Activated B cell treated with CpG ODN at 0.5 μM for 24 hours (primary cell): Measurements from ENCODE around the gene BCL2L13. TPM values are rescaled to one million over a fixed set of nuclear protein-coding genes. Genes with fewer than 3 reads are reported as not detected.
"Not testable (repeated sequence)": the region's sequence is repeated elsewhere in the genome, so short reads cannot be mapped to it uniquely, and the experiment has no call there.

ENCODE experiments used
- ATAC-seq: fragments of 200-7000 bp; cut with Tn5 transposase; one replicate; pipeline ENCODE4 v1.10.0; 2021; ENCODE audit warnings: low read depth, mild to moderate bottlenecking, moderate library complexity
- CTCF ChIA-PET: fragments of 350-600 bp; sonication (Branson Sonifier 250); formaldehyde crosslinking; loops from one replicate; lab custom pipeline; 2021; ENCODE audit warnings: antibody characterized with exemption; lab: Charles Lee
- POLR2A ChIA-PET: fragments of 350-600 bp; sonication (Branson Sonifier 250); formaldehyde crosslinking; loops from one replicate; lab custom pipeline; 2021; ENCODE audit warnings: antibody characterized with exemption; lab: Charles Lee
- DNase-seq: peaks from one replicate; pipeline ENCODE4 v3.0.0; 2022
- H3K27ac Mint-ChIP-seq: one replicate; pipeline ENCODE4 v1.8.0; 2020; ENCODE audit warnings: mixed read lengths
- H3K27me3 Mint-ChIP-seq: one replicate; pipeline ENCODE4 v1.8.0; 2021; ENCODE audit warnings: mixed read lengths
- H3K36me3 Mint-ChIP-seq: one replicate; pipeline ENCODE4 v1.8.0; 2021; ENCODE audit warnings: low read depth, mixed read lengths
- H3K4me1 Mint-ChIP-seq: one replicate; pipeline ENCODE4 v1.8.0; 2021; ENCODE audit warnings: mixed read lengths
- H3K4me3 Mint-ChIP-seq: one replicate; pipeline ENCODE4 v1.8.0; 2020; ENCODE audit warnings: mild to moderate bottlenecking, mixed read lengths
- H3K9me3 Mint-ChIP-seq: one replicate; pipeline ENCODE4 v1.8.0; 2020; ENCODE audit warnings: mixed read lengths
- CTCF ChIP-seq: fragments of 200-600 bp; IDR thresholded peaks from one replicate; pipeline ENCODE4 v1.8.0; 2022; ENCODE audit warnings: antibody characterized with exemption, mild to moderate bottlenecking
- intact Hi-C: fragments of 100-400 bp; cut with micrococcal nuclease; formaldehyde crosslinking; loops from one replicate; pipeline ENCODE4 v1.15.1; 2024
- total RNA-seq: library from RNA; stranded (reverse); gene quantifications from 2 replicates; pipeline ENCODE4 v1.2.3, GENCODE V29; 2022

The BCL2L13 gene
- total RNA-seq, 1 donor from 2014 or later, result 38.7 TPM

- no peak for TF ChIP-seq CTCF
- H3K4me1 Mint-ChIP-seq, result peaks cover 3% of the 10 kb centered on the region
- H3K36me3 Mint-ChIP-seq, result peaks cover 11% of the 10 kb centered on the region
- H3K27me3 Mint-ChIP-seq, result no peaks in the 10 kb centered on the region
- ChIA-PET POLR2A (interaction anchor here (0.6 kb wide), 1 partner anchor 224 kb away, joined by 3 read pairs; no protein-coding TSS in a partner anchor), CTCF (interaction anchor here (1.0 to 1.8 kb wide), 5 partner anchors 12 to 322 kb away, joined by 3 to 10 read pairs (median 5); no protein-coding TSS in a partner anchor)
- intact Hi-C loops, result loop anchor here (1.0 kb wide), 1 partner anchor 31 kb away; no protein-coding TSS in a partner anchor
- peak; percentile 60 for ATAC-seq
- DNase-seq, result no peak
- no peak overlapping the region for H3K27ac Mint-ChIP-seq
- H3K9me3 Mint-ChIP-seq, result no peaks in the 10 kb centered on the region
- H3K4me3 Mint-ChIP-seq, result no peak overlapping the region
Observed at GRCh38 chr22:17754233-17754925, 115.8 kb downstream of the BCL2L13 start.

GRCh38 chr22:17761138-17761488 is 122.6 kb downstream of the BCL2L13 start:
- Mint-ChIP-seq H3K27me3 (no peaks in the 10 kb centered on the region), H3K9me3 (no peaks in the 10 kb centered on the region), H3K36me3 (peaks cover 10% of the 10 kb centered on the region), H3K4me3 (no peak overlapping the region), H3K27ac (no peak overlapping the region), H3K4me1 (peaks cover 36% of the 10 kb centered on the region)
- ATAC-seq (no peak), DNase-seq (no peak)
- intact Hi-C loops, result loop anchor here (2.0 kb wide), 1 partner anchor 16 kb away; no protein-coding TSS in a partner anchor
- TF ChIP-seq CTCF, result no peak
- ChIA-PET CTCF (no interaction called here), POLR2A (no interaction called here)

GRCh38 chr22:17763442-17763841 is 124.9 kb downstream of the BCL2L13 start:
- H3K4me1 Mint-ChIP-seq, result peaks cover 47% of the 10 kb centered on the region
- H3K9me3 Mint-ChIP-seq, DNase-seq, H3K27me3 Mint-ChIP-seq, CTCF ChIA-PET, ATAC-seq, H3K4me3 Mint-ChIP-seq, intact Hi-C loops, H3K27ac Mint-ChIP-seq: not testable (repeated sequence)
- H3K36me3 Mint-ChIP-seq, result peaks cover 10% of the 10 kb centered on the region
- POLR2A ChIA-PET, result interaction anchor here (0.8 to 1.0 kb wide), 3 partner anchors 9 to 38 kb away, joined by 4 to 6 read pairs (median 4); no protein-coding TSS in a partner anchor

- Mint-ChIP-seq H3K27ac (no peak overlapping the region), H3K36me3 (peaks cover 7% of the 10 kb centered on the region), H3K4me1 (peaks cover 48% of the 10 kb centered on the region), H3K27me3 (no peaks in the 10 kb centered on the region), H3K4me3 (no peak overlapping the region), H3K9me3 (no peaks in the 10 kb centered on the region)
- TF ChIP-seq CTCF, result no peak
- intact Hi-C loops, result no loop called here
- DNase-seq (no peak), ATAC-seq (no peak)
- ChIA-PET POLR2A (interaction anchor here (0.6 kb wide), 1 partner anchor 9 kb away, joined by 3 read pairs; no protein-coding TSS in a partner anchor), CTCF (no interaction called here)
Observed at GRCh38 chr22:17764036-17764435, 125.5 kb downstream of the BCL2L13 start.

GRCh38 chr22:17764852-17765251 is 126.3 kb downstream of the BCL2L13 start:
- H3K4me3 Mint-ChIP-seq, intact Hi-C loops, DNase-seq, ATAC-seq, H3K9me3 Mint-ChIP-seq, H3K27ac Mint-ChIP-seq, H3K36me3 Mint-ChIP-seq, H3K27me3 Mint-ChIP-seq: not testable (repeated sequence)
- ChIA-PET POLR2A (interaction anchor here (1.2 to 1.6 kb wide), 2 partner anchors 8 to 17 kb away, joined by 4 to 5 read pairs; no protein-coding TSS in a partner anchor), CTCF (interaction anchor here (1.2 kb wide), 1 partner anchor 20 kb away, joined by 7 read pairs; no protein-coding TSS in a partner anchor)
- peaks cover 54% of the 10 kb centered on the region for H3K4me1 Mint-ChIP-seq
